K562 (cell line): ENCODE data around the gene OBSCN. TPM values are rescaled to one million over a fixed set of nuclear protein-coding genes. Genes with fewer than 3 reads are reported as not detected.
"Not testable (repeated sequence)": the region's sequence is repeated elsewhere in the genome, so short reads cannot be mapped to it uniquely, and the experiment has no call there.

Source experiments
- ATAC-seq: fragments of 200-7000 bp; cut with Tn5 transposase; 3 replicates; pipeline ENCODE4 v1.9.1; 2020; ENCODE audit warnings: moderate library complexity
- BruUV-seq: library from RNA; stranded (reverse); fragments of 400-500 nt; replicated peaks from 2 replicates; lab custom pipeline; 2021; lab: Mats Ljungman, UMichigan
- CTCF ChIA-PET: fragments of 300-600 bp; formaldehyde crosslinking; extraction: SDS; loops from one replicate; lab custom pipeline; 2021; ENCODE audit warnings: low intra/inter-chr PET ratio; lab: Yijun Ruan, JAX
- POLR2A ChIA-PET: fragments of 300-600, 350-650 bp; sonication (Branson Sonifier 250); formaldehyde crosslinking; extraction: SDS; loops from one replicate; lab custom pipeline; 2021; ENCODE audit warnings: antibody characterized with exemption, inconsistent platforms; lab: Yijun Ruan, JAX
- DNase-seq, 4 experiments: peaks; one replicate each; pipeline versions ENCODE4 v3.0.0 to v3.0.0-alpha.2; 2011 to 2018; ENCODE audit warnings: low spot score in 3 of 4, mixed read lengths in 3 of 4; ENCODE audit errors: extremely low read depth in 1 of 4
- FAIRE-seq: peaks from 2 replicates; lab custom pipeline; 2011; peaks lifted over from hg19 to GRCh38; lab: Jason Lieb, UNC
- H2AFZ ChIP-seq: 2 replicates; pipeline ENCODE4 v1.6.0; 2011; ENCODE audit warnings: low read depth, low read length, control low read depth, inconsistent platforms
- H3K27ac ChIP-seq: fragments of 200-600 bp; 3 replicates; pipeline ENCODE4 v1.8.0; 2011; ENCODE audit warnings: low read depth, mild to moderate bottlenecking, control low read depth, inconsistent platforms, low read length, moderate library complexity, mixed read lengths; ENCODE audit errors: extremely low read depth
- H3K27me3 ChIP-seq, 2 experiments: fragments of 300-600 bp in 1 of 2; 2 replicates in 1 of 2; 3 replicates in 1 of 2; pipeline versions ENCODE4 v1.6.0 to v1.8.0; 2011; ENCODE audit warnings: inconsistent platforms in 2 of 2, low read length in 2 of 2, mild to moderate bottlenecking in 1 of 2, mixed read lengths in 1 of 2, moderate library complexity in 1 of 2; ENCODE audit not compliant: control insufficient read depth in 2 of 2, insufficient read depth in 2 of 2
- H3K36me3 ChIP-seq: fragments of 300-600 bp; 3 replicates; pipeline ENCODE4 v1.8.0; 2011; ENCODE audit warnings: mild to moderate bottlenecking, low read length, inconsistent platforms; ENCODE audit not compliant: control insufficient read depth, insufficient read depth
- H3K4me1 ChIP-seq, 2 experiments: fragments of 200-600 bp in 1 of 2; replicated peaks in 1 of 2; 2 replicates in 1 of 2; 3 replicates in 1 of 2; pipeline versions ENCODE4 v1.5.1 to v1.8.0; 2011; ENCODE audit warnings: inconsistent platforms in 2 of 2, low read length in 2 of 2, mild to moderate bottlenecking in 1 of 2, mixed read lengths in 1 of 2, moderate library complexity in 1 of 2; ENCODE audit not compliant: control insufficient read depth in 2 of 2, insufficient read depth in 2 of 2
- H3K4me2 ChIP-seq: 2 replicates; pipeline ENCODE4 v1.6.1; 2011; ENCODE audit warnings: low read length, control low read depth, inconsistent platforms, mixed read lengths; ENCODE audit not compliant: insufficient read depth
- H3K4me3 ChIP-seq: fragments of 200-600 bp; sonication (generic), shearing (Covaris generic); 2 replicates; pipeline ENCODE4 v1.5.1; 2016; ENCODE audit warnings: control low read depth, inconsistent platforms
- H3K79me2 ChIP-seq: fragments of 200-600 bp; 3 replicates; pipeline ENCODE4 v1.8.0; 2011; ENCODE audit warnings: low read length, inconsistent platforms; ENCODE audit not compliant: control insufficient read depth, insufficient read depth
- H3K9ac ChIP-seq, 2 experiments: 2 replicates each; pipeline versions ENCODE4 v1.6.0 to v1.6.1; 2011; ENCODE audit warnings: low read depth in 2 of 2, low read length in 2 of 2, control low read depth in 1 of 2, inconsistent platforms in 1 of 2, mild to moderate bottlenecking in 1 of 2, mixed read lengths in 1 of 2; ENCODE audit not compliant: insufficient read depth in 1 of 2
- H3K9me1 ChIP-seq: one replicate; pipeline ENCODE4 v1.6.0; 2011; ENCODE audit warnings: inconsistent platforms, mild to moderate bottlenecking, low read length, moderate library complexity; ENCODE audit not compliant: control insufficient read depth, insufficient read depth
- H3K9me3 ChIP-seq: replicated peaks from 2 replicates; pipeline ENCODE4 v1.5.1; 2011; ENCODE audit warnings: low read depth, low read length, inconsistent platforms; ENCODE audit not compliant: control insufficient read depth, insufficient read depth
- H4K20me1 ChIP-seq: replicated peaks from 2 replicates; pipeline ENCODE4 v1.6.1; 2011; ENCODE audit warnings: low read length, inconsistent platforms, mixed read lengths; ENCODE audit not compliant: control insufficient read depth, insufficient read depth
- MAFK ChIP-seq: IDR thresholded peaks from 2 replicates; pipeline ENCODE4 v1.6.1; 2011; ENCODE audit warnings: low read length, improper control_type of control experiment
- ZNF121 ChIP-seq: sonication (generic); formaldehyde crosslinking; conservative IDR thresholded peaks from 2 replicates; pipeline ENCODE4 v1.8.0; 2022; ENCODE audit warnings: missing genetic modification reagents
- WGBS: fragments of 100-300 bp; shearing (Covaris generic); methylation state at CpG from one replicate; pipeline ENCODE4 v1.1.6; 2016; ENCODE audit warnings: low coverage, mixed read lengths; ENCODE audit not compliant: insufficient coverage; ENCODE audit errors: missing lambda C conversion rate; 5-methylcytosine and 5-hydroxymethylcytosine counted together
- in situ Hi-C: fragments of 300-500 bp; cut with MboI; formaldehyde crosslinking; loops from 4 replicates; pipeline ENCODE4 v1.15.0; 2018; ENCODE audit warnings: inconsistent platforms, mixed read lengths
- intact Hi-C: fragments of 100-400 bp; cut with micrococcal nuclease; formaldehyde crosslinking; loops from 2 replicates; pipeline ENCODE4 v1.14.2; 2022
- polyA plus RNA-seq, 8 experiments: library from polyadenylated mRNA; depleted of rRNA in 4 of 8; stranded (reverse) in 5 of 8; unstranded in 3 of 8; fragments of >200 nt; fragmentation: Nextera tagmentation in 2 of 8; fragmentation: Illumina TruSeq in 1 of 8; extraction: Ambion mirVana in 2 of 8; extraction: Trizol in 1 of 8; gene quantifications; 2 replicates each; pipeline versions ENCODE4 v1.2.1 to v1.2.3, GENCODE V29; 2011 to 2014; ENCODE audit warnings: inconsistent platforms in 1 of 8, missing spikeins in 1 of 8
- total RNA-seq, 7 experiments: library from RNA; depleted of rRNA in 6 of 7; stranded (reverse); fragments of >200 nt in 6 of 7; fragmentation: Illumina TruSeq in 2 of 7; extraction: Trizol in 2 of 7; gene quantifications; 2 replicates each; pipeline versions ENCODE4 v1.2.1 to v1.2.3, GENCODE V29; 2011 to 2021; ENCODE audit warnings: low replicate concordance in 1 of 7
- TF ChIP-seq, protein P1 (sequence below): fragments of 450-650 bp; IDR thresholded peaks from 2 replicates; pipeline ENCODE4 v1.6.1; 2016; ENCODE audit warnings: missing biosample characterization, missing genetic modification characterization

The OBSCN gene
- total and polyA plus RNA-seq, 9 of the 15 experiments (the other 6 are each of a cell fraction or from before 2014, with no cell fraction given), result 0.18 to 19.7 (median 3.6) TPM

DNA sequence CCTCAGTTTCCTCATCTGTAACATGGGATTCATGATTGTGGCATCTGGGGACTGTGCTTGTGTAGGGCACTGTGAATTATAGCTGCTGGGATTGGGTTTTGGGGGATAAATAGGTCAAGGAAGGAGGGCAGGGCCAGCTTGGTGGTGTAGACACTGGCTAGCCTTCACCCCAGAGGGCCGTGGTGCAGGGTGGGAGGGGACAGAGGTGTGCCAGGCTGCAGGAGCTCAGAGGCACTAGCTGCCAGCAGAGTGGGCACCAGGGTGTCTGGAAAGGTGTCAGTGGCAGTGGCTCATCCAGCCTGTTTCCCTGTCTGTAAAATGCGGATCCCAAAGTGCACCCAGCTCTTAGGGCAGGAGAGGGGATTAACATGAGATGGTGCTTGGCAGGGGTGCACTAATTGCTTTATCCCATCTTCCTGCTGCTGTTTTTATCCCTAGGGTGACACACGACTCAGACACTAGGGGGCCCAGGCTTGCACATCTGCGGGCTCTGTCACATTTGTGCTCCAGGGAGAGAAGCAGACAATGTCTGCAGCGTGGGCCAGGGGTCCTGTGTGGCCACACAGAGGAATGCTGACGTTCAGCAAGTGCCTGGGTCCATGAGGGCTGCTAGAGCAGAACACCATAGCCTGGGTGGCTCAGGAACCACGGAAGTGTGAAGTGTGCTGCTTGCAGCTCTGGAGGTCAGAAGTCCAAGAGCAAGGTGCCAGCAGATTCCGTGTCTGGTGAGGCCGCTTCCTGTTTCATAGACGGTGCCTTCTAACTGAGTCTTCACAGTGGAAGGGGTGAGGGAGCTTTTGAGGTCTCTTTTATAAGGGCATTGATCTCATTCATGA lies 19.3 kb downstream of the OBSCN start (continued):
- TF ChIP-seq, protein P1, sequence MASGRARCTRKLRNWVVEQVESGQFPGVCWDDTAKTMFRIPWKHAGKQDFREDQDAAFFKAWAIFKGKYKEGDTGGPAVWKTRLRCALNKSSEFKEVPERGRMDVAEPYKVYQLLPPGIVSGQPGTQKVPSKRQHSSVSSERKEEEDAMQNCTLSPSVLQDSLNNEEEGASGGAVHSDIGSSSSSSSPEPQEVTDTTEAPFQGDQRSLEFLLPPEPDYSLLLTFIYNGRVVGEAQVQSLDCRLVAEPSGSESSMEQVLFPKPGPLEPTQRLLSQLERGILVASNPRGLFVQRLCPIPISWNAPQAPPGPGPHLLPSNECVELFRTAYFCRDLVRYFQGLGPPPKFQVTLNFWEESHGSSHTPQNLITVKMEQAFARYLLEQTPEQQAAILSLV, result no peak
- no peak for TF ChIP-seq MAFK

DNA sequence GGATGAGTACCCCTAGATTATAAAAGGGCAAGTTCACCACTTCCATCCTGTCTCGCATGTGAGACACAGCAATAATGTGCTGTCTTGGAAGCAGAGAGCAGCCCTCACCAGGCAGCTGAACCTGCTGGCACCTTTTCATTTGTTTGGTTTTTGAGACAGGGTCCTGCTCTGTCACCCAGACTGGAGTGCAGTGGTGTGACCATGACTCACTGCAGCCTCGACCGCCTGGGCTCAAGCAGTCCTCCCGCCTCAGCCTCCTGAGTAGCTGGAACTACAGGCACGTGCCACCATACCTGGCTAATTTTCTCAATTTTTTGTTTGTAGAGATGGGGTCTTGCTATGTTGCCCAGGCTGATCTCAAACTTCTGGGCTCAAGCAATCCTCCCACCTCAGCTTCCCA lies 20.3 kb downstream of the OBSCN start:
- ATAC-seq, H3K36me3 ChIP-seq, H3K9ac ChIP-seq, H3K9me3 ChIP-seq, H3K9me1 ChIP-seq, H3K27me3 ChIP-seq, H4K20me1 ChIP-seq, H3K79me2 ChIP-seq, H3K27ac ChIP-seq, FAIRE-seq, H2AFZ ChIP-seq, intact Hi-C loops, H3K4me1 ChIP-seq, H3K4me3 ChIP-seq, DNase-seq, BruUV-seq, H3K4me2 ChIP-seq: not testable (repeated sequence)
- ChIA-PET POLR2A (interaction anchor here (2.2 kb wide), 1 partner anchor 11 kb away, joined by 13 read pairs; no protein-coding TSS in a partner anchor), CTCF (interaction anchor here (0.6 kb wide), 1 partner anchor 302 kb away, joined by 4 read pairs; no protein-coding TSS in a partner anchor)
- peak; percentile 47 for TF ChIP-seq ZNF121 (CRISPR knock-in tag)
- 27% methylated on average over 5 of the region's 5 CpGs for WGBS
- in situ Hi-C loops, result loop anchor here (10.0 kb wide), 1 partner anchor 287 kb away; no protein-coding TSS in a partner anchor
